OCI-LY7 (cell line): ENCODE results near the gene GLO1.

Experiments
- EZH2phosphoT487 ChIP-seq: fragments of 200-600 bp; sonication (generic); IDR thresholded peaks from 2 replicates; pipeline ENCODE4 v1.6.1; 2018; ENCODE audit warnings: low read depth, borderline replicate concordance, mild to moderate bottlenecking, mixed run types, antibody characterized with exemption, low read length, moderate library complexity, mixed read lengths
- TF ChIP-seq, protein P1 (sequence below): fragments of 200-600 bp; sonication (generic); conservative IDR thresholded peaks from 2 replicates; pipeline ENCODE4 v1.5.1; 2014; ENCODE audit warnings: mild to moderate bottlenecking, antibody characterized with exemption, low read length, moderate library complexity, mixed read lengths

- TF ChIP-seq, protein P1, sequence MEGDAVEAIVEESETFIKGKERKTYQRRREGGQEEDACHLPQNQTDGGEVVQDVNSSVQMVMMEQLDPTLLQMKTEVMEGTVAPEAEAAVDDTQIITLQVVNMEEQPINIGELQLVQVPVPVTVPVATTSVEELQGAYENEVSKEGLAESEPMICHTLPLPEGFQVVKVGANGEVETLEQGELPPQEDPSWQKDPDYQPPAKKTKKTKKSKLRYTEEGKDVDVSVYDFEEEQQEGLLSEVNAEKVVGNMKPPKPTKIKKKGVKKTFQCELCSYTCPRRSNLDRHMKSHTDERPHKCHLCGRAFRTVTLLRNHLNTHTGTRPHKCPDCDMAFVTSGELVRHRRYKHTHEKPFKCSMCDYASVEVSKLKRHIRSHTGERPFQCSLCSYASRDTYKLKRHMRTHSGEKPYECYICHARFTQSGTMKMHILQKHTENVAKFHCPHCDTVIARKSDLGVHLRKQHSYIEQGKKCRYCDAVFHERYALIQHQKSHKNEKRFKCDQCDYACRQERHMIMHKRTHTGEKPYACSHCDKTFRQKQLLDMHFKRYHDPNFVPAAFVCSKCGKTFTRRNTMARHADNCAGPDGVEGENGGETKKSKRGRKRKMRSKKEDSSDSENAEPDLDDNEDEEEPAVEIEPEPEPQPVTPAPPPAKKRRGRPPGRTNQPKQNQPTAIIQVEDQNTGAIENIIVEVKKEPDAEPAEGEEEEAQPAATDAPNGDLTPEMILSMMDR, result peak; percentile 89
- TF ChIP-seq EZH2phosphoT487, result no peak
Observed at GRCh38 chr6:38671885-38672467, 31.0 kb downstream of the GLO1 start.
